Tongue (tissue), 2 donors: ENCODE measurements around the gene CYB561D1. TPM values are rescaled to one million over a fixed set of nuclear protein-coding genes. Genes with fewer than 3 reads are reported as not detected.

Experiments used
- DNase-seq: peaks from one replicate; pipeline ENCODE4 v3.0.0-alpha.2; 2015
- total RNA-seq: library from RNA; depleted of rRNA; stranded (reverse); fragments of >200 nt; gene quantifications from one replicate; pipeline ENCODE4 v1.2.3, GENCODE V29; 2014

CYB561D1 gene
- total RNA-seq, 1 donor from 2014 or later = 6.3 TPM

DNA sequence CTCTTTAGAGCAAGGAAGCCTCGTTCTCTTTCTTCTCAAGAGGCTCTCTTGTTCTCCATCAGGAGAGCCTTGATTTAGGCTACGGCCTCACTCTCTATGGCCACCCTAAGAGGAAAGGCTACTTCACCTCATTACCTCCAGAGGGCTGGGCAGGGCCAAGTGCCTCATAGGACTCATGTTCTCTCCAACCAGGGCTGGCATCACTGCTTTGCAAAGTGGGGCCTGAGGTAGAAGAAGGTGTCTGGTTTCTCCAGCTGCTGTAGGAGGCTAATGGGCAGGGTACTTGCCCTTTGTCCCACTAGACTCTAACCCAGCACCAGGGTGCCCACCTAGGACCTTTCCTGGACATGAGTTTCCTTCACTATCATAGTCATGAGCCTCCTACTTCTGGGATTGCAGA, 12.2 kb upstream of the CYB561D1 start:
- no peak for DNase-seq

GRCh38 chr1:109482242-109482641, 11.7 kb upstream of the CYB561D1 start:
- DNase-seq = no peak

DNA sequence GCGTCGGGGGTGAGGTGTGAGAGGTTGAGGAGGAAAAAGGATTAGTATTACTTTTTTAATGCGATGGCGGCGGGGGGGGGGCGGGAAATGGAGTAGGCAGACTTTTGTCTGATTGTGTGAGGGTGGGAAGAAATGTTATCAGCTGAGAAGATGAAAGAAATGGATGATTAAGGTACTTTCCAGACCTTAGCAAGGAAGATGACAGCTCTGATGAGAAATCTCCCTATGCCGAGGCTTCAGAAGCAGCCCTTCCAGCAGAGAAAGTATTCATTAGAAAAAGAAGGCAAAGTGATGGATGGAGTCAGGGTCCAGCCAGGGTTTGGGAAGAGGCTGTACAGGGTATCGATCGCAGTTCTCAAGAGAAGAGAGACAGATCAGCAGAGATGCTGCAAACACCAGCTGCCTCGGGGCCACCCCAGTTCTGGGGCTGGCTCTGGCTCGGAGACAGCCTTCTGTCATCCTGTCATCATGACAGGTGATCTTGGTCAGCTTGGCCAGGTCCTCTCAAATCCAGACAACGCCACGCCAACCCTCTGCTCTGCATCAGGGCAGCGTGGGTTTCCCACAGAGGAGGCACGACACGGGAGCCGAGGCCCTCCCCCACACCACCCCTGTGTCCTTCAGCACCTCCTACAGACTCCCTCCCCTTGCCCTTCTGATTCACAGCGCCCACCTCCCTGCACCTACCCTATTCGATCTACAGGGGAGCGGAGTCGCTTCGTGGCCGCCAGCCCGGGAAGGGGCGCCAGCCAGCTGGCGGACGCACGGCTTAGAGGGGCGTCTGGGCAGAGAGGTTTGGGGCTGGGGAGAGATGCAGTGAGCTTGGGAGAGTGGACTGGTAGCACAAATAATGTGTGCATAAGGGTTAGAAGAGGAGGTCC, 10.9 kb upstream of the CYB561D1 start:
- no peak for DNase-seq

GRCh38 chr1:109483672-109484518, 10.0 kb upstream of the CYB561D1 start, which contains the start of gene ATXN7L2:
Gene ATXN7L2, plus strand, starts transcription at chr1:109483905. Its CDS starts 49 bp downstream, at chr1:109483954.
- DNase-seq = peak; percentile 97

GRCh38 chr1:109484519-109484975, 9.3 kb upstream of the CYB561D1 start:
- DNase-seq = no peak

- no peak for DNase-seq
These were observed 8.9 kb upstream of the CYB561D1 start for GRCh38 chr1:109485001-109485400.

DNA sequence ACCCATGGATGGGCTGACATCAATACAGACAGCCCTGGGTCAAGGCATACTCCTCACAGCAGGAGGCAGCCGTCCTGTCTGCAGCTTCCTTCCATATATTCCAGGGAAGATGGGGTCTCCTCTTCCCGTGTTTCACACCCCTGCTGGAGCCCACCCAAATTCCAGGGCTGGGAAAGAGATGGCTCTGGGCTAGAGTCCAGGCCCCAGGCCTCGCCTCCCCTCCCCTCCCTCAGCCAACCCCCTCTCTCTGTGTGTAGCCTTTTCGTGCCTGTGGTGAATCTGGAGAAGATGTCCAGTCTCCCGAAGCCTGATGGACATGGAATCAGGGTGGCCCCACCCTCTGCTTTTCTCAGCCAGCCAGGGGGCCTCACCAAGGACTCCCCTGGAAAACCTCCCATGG, 6.6 kb upstream of the CYB561D1 start:
- no peak for DNase-seq

DNA sequence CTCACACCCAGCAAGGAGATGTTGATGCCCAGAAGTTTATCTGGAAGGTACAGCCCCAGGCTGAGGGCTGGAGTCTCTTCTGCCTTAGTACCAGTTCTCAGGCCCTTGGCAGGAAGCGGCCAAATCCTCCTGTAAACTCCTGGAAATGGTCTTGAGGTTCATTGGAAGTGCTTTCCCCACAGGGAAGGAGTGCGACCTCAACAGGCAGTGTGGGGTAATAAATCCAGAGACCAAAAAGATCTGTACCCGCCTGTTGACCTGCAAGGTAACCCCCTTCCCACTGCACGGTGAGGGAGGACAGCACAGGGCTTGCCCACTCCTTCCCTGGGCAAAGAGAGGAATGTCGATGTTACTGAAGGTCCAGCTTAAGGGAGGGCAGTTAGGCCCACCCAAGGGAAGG, 5.7 kb upstream of the CYB561D1 start:
- DNase-seq = no peak

DNA sequence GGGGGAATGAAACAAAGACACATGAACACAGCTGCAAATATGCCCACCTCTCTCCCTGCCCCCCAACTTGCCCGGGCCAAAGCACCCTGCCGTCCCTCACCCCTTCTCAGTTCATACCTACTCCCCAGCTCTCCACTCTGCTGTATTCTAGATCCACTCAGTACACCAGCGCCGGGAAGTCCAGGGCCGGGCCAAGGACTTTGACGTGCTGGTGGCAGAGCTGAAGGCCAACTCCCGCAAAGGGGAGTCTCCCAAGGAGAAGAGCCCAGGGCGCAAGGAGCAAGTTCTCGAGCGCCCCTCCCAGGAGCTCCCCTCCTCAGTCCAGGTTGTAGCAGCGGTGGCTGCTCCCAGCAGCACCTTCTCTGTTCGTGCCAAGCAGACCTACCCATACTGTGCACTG, 5.2 kb upstream of the CYB561D1 start:
- DNase-seq = no peak

DNA sequence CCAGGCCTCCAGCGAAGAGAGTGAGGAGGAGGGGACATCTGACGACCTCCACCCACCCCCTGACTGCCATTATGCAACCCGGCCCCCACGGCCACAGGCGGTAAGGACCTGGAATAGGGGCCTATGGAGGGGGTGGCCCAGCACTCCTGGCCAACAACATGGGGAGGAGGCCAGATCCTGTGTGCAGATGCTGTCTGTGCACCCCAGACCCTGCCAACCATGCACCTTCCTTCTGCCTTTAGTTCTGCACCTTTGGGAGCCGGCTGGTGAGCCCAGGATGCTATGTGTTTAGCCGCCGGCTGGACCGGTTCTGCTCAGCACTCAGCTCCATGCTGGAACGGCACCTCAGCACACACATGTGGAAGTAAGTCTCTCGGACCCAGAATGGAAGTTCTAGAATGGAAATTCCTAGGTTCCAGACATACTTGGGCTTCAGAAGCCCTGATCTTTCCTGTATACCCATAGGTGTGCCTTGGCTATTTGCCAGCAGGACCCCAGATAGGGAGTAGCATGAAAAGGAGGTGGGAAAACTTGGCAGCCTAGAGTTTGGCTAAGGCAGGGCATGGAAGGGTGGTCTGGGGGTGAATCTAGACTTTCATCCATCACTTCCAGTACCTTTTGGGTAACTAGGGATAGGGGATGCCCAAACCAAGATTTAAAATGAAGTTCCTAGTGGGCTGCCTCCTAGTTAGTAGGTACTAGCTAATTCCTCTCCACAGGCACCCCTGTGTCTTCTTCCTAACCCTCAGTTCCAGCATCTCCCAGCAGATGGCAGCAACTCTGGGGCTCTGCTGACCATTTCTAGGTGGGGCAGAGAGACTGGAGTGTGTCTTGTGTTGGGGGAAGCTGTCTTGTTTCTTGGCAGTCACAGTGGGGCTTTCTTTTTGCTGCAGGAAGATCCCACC, 3.6 kb upstream of the CYB561D1 start:
- DNase-seq = peak; percentile 82

DNA sequence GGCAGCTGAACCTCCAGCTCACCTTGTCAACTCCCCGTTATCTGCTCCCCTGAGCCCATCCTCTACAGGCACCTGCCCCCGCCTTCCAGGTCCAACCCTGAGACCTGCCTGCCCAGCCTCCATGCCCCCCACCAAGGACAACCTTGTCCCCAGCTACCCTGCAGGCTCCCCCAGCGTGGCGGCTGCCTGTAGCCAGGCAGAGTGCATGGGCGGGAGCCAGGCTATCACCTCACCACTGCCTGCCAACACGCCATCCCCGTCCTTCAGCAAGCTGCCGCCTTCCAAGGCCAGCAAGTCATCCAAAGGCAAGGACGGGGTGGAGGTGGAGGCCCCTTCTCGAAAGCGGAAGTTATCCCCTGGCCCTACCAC, 3.0 kb upstream of the CYB561D1 start:
- no peak for DNase-seq

DNA sequence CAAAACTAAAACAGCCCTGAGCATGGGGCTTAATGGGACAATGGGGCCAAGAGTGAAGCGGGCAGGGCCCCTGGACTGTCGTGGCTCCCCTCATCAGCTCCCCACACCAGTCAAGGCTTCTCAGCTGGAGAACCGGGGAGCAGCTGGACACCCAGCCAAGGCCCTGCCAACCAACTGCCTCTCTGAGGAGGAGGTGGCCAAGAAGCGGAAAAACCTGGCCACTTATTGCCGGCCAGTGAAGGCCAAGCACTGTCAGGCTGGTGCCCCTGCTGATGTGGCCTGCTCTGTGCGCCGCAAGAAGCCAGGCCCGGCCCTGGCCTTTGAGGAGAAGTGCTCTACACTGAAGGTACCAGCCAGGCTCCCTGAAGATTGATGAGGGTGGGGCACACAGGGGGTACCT, 2.5 kb upstream of the CYB561D1 start:
- DNase-seq = no peak

- DNase-seq = no peak
These were observed 1.1 kb upstream of the CYB561D1 start for GRCh38 chr1:109492779-109493178.

DNA sequence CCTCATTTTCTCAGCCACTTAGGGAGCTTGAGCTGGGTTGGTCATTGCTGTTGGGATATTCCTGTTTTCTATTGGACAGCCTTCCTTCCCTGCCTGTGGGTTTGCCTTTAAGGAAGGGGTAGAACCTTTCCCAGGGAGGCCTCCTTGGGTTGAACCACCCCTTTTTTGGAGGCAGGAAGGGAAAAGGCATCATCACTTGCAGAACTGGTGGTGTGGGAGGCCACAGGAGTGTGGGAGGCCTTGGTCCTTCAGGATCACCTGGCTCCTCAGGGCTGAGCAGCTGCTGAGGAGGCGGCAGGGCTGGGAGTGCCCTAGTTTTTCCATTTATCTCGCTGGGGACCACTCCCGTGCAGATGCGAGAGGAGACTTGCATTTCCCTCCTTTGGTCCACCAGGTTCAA, 667 bp upstream of the CYB561D1 start:
- no peak for DNase-seq

DNA sequence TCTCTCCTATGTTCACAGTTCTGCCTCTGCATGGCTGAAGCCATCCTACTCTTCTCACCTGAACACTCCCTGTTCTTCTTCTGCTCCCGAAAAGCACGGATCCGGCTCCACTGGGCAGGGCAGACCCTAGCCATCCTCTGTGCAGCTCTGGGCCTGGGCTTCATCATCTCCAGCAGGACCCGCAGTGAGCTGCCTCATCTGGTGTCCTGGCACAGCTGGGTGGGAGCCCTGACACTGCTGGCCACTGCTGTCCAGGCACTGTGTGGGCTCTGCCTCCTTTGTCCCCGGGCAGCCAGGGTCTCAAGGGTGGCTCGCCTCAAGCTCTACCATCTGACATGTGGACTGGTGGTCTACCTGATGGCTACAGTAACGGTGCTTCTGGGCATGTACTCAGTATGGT, 1.8 kb downstream of the CYB561D1 start:
- DNase-seq = no peak

DNA sequence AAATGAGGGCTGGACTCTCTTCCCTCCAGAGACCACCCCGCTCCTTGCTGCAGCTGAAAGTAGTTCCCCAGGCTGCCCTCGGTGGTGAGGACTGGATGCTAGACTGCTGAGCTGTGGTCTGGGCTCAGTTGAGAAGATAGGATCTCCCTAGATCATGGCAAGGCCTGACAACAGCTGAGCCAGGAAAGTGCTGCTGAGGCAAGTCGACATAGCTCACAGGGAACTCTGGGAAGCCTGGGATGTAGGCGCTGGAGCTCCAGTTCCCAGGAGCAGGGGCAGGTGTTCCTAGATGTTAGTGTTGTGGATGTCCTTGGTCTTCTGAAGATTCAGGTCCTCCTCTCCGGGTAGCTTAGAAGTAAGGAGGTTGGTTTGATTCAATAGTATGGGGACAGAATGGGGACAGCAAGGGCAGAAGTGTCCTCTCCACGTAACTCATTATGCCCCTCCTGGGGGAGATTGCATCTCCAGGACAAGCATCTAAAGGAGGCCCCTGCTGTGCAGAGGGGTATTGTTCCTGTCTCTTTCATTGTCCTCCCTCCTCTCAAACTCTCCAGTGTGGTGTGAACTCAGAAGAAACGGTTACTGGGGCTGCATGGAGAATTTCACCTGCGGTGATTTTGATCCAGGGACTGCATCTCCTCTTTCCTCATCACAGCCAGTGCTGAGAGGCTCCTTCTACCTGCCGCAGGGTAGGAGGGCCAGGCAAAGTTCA, 3.7 kb downstream of the CYB561D1 start:
- DNase-seq = no peak

- DNase-seq = peak; percentile 91
These were observed 4.4 kb downstream of the CYB561D1 start for GRCh38 chr1:109498161-109498801.

- DNase-seq = no peak
These were observed 5.2 kb downstream of the CYB561D1 start for GRCh38 chr1:109499081-109499480.

GRCh38 chr1:109499661-109500536, 6.0 kb downstream of the CYB561D1 start:
- no peak for DNase-seq

- no peak for DNase-seq
These were observed 7.1 kb downstream of the CYB561D1 start for GRCh38 chr1:109500941-109501381.
